ENCODE data around the gene USH2A.

DNA sequence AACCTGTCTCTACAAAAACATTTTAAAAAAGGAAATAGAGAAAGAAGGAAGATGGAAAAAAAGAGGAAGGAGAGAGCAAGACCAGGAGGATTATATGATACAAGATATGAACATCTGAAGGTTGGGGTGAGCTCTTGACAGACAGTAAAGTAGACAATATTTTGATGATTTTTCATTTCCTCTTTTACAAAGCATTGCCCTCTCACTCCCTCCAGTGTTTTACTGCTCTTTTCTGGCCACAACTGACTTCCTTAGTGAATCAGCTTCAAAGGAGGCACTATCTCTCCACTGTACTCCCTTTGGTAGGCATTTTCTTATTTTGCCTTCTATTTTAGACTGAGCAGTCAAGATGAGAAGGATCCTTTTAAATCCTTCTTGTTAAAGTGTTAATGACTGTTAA lies 559.5 kb downstream of the USH2A start:
- TF ChIP-seq, protein P1, sequence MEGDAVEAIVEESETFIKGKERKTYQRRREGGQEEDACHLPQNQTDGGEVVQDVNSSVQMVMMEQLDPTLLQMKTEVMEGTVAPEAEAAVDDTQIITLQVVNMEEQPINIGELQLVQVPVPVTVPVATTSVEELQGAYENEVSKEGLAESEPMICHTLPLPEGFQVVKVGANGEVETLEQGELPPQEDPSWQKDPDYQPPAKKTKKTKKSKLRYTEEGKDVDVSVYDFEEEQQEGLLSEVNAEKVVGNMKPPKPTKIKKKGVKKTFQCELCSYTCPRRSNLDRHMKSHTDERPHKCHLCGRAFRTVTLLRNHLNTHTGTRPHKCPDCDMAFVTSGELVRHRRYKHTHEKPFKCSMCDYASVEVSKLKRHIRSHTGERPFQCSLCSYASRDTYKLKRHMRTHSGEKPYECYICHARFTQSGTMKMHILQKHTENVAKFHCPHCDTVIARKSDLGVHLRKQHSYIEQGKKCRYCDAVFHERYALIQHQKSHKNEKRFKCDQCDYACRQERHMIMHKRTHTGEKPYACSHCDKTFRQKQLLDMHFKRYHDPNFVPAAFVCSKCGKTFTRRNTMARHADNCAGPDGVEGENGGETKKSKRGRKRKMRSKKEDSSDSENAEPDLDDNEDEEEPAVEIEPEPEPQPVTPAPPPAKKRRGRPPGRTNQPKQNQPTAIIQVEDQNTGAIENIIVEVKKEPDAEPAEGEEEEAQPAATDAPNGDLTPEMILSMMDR (IDR thresholded peaks at IDR 0.05), result no peak
- TF ChIP-seq POLR2A (IDR thresholded peaks at IDR 0.05), result no peak

Measured in lower leg skin (tissue), 3 donors.